ENCODE results near the gene TMEM200A. TPM values are rescaled to one million over a fixed set of nuclear protein-coding genes. Genes with fewer than 3 reads are reported as not detected.
"Not testable (repeated sequence)": the region's sequence is repeated elsewhere in the genome, so short reads cannot be mapped to it uniquely, and the experiment has no call there.

Gene TMEM200A
- 1 to 10 TPM; 2.6 to 3.1 TPM for total RNA-seq

DNA sequence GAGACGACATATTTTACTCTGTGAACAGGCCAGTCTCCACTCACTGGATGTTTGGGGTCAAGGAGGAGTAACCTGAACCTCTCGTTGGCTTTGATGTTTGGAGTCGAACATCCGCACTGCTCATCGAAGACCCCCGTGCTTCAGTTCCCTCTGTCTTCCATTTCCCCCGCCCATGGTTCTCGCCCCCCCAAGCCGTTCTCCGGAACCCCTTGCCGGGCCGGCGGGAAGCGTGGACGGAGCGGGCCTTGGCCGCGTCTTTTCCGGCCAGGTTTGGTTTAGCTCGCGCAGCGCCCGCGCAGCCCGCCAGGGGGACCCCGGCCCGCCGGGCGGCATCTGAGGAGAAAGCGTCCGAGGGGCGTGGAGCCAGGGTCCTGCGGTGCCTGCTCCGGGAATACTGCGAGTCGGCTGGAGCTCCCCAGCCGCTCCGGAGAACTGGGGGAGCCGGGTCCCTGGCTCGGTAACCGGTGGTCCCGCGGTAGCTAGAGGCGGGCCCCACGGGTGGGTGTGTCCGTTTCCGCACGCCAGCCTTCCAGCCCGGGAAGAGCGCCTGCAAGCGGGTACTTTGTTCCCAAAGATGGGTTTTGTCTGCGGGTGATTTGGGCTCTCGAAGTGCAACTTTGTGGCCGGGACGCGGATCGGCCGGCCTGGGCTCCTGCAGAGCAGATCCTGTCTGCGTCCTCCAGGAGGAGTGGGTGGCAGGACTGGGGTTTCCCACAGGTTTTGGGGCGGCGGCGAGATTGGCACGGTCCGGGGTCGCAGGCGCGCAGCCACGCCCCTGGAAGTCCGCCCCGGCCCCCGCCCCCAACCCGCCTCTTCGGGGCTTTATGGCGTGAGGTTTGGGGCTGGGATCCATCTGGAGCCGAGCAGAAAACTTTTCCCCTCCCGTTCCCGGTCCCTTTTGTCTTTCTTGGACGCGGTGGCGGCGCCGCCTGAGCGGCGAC, at the start of gene TMEM200A:
TSS of gene TMEM200A (plus strand) at position 852 of the 941 bp plus-strand sequence. CDS start 74,406 bp downstream, outside the sequence.
- Mint-ChIP-seq H3K9me3 (peaks cover 6% of the 10 kb centered on the region), H3K4me1 (peaks cover 19% of the 10 kb centered on the region), H3K27ac (no peak within 1 kb of the TSS), H3K36me3 (ENCODE audit: low read depth) (peaks cover 3% of the 10 kb centered on the region), H3K27me3 (peaks cover 48% of the 10 kb centered on the region), H3K4me3 (peak within 1 kb of the TSS; percentile 70)
- DNase-seq, result peak; percentile 47
- ChIA-PET CTCF (interaction anchor here (0.5 to 1.6 kb wide), 12 partner anchors 9 to 351 kb away, joined by 3 to 9 read pairs (median 3); no protein-coding TSS in a partner anchor), POLR2A (no interaction called here)

DNA sequence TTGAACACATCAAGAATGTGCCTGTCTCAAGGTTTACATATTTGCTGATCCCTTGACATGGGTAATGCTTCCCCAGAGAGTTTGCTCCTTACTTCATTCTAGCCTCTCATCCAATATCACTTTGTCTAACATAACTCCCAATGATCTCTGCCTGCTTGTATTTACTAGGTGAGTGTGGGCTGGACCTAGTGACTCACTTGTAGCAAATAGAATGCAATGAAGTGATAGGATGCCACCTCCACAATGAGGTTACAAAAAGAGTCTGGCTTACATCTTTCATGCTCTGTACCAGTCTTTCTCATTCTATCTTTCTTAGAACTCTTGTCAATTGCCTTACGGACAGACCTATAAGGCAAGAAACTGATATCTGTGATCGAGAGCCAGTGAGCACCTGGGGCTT, 44.9 kb upstream of the TMEM200A start:
- H3K4me1 Mint-ChIP-seq, result peaks cover 11% of the 10 kb centered on the region
- H3K27ac Mint-ChIP-seq, result no peak overlapping the region
- DNase-seq, result no peak
- no peak overlapping the region for H3K4me3 Mint-ChIP-seq
- POLR2A ChIA-PET, result no interaction called here
- H3K9me3 Mint-ChIP-seq, result no peaks in the 10 kb centered on the region
- peaks cover 13% of the 10 kb centered on the region for H3K27me3 Mint-ChIP-seq
- CTCF ChIA-PET, result interaction anchor here (1.0 kb wide), 1 partner anchor 10 kb away, joined by 4 read pairs; no protein-coding TSS in a partner anchor
- no peaks in the 10 kb centered on the region for H3K36me3 Mint-ChIP-seq (ENCODE audit: low read depth)

DNA sequence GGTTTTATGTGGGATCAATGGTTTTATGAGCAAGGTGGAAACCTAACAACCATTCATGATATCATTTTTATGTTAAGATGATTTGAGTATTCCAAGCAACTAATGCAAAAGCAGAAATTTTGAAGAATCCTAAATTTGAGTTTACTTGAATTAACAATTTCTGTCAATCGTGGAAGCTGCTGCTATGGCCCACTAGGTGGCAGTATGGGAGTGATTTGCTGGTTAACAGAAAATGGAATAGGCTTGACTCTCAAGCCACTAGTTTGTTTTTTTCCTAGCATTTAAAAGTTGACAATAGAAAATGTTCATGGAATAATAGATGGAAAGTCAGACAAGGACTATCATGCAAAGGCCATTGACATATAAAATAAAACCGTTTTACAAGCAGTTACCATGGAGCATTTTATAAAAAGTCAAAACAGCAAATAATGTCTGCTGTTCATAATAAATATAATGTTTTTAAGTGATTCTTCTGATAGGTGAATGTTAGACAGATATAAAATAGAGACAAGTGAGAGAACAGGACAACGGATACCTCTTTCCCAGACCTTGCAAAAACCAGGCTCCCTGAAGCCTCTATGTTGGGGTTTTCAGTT, 43.0 kb upstream of the TMEM200A start:
- peaks cover 11% of the 10 kb centered on the region for H3K4me1 Mint-ChIP-seq
- no peak overlapping the region for H3K27ac Mint-ChIP-seq
- H3K4me3 Mint-ChIP-seq, result no peak overlapping the region
- peak; percentile 66 for DNase-seq
- ChIA-PET CTCF (interaction anchor here (1.9 kb wide), 1 partner anchor 376 kb away, joined by 12 read pairs; no protein-coding TSS in a partner anchor), POLR2A (no interaction called here)
- H3K27me3 Mint-ChIP-seq, result peaks cover 15% of the 10 kb centered on the region
- H3K9me3 Mint-ChIP-seq, result no peaks in the 10 kb centered on the region
- no peaks in the 10 kb centered on the region for H3K36me3 Mint-ChIP-seq (ENCODE audit: low read depth)

DNA sequence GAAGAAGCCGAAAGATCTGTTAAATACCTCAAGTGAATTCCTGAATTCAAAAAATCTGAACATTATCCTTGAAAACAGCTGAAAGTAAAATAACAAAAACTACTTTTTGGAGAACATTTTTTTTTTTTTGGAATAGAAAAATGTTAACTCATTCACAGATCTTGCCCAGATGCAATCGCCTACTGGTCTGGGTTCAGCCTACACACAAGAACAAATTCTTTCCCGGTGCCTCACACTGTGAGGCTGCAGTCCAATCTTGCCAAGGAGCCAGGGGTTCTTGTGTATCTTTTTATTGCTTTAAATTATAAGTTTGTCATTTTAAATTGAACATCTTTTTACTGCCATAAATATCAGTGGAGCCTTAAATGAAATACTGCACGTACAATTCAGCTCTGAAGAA, 41.2 kb upstream of the TMEM200A start:
- CTCF ChIA-PET, result interaction anchor here (0.6 to 1.6 kb wide), 7 partner anchors 41 to 464 kb away, joined by 3 to 5 read pairs (median 4); partner anchors contain the start of gene TMEM200A
- peaks cover 1% of the 10 kb centered on the region for H3K9me3 Mint-ChIP-seq
- peaks cover 11% of the 10 kb centered on the region for H3K4me1 Mint-ChIP-seq
- H3K36me3 Mint-ChIP-seq (ENCODE audit: low read depth), result no peaks in the 10 kb centered on the region
- H3K4me3 Mint-ChIP-seq, result no peak overlapping the region
- H3K27ac Mint-ChIP-seq, result no peak overlapping the region
- DNase-seq, result no peak
- POLR2A ChIA-PET, result no interaction called here
- H3K27me3 Mint-ChIP-seq, result peaks cover 9% of the 10 kb centered on the region

DNA sequence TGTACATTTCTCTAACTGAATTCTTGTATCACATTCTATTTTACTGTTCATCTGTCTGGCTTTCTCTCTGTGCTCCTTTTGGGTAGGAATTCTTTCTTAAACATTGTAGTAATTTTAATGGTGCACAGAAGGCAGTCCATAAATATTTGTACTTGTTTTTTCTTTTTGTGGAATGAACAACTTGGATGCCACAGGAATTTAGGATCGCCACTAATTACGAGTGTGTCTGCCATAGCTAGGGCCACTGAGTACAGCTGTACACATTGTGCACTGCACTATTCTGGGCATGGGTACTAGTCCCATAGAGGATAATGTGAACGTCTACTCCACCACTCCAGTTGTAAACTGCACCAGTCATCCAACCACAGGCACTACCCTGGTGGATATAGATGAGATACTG, 39.3 kb upstream of the TMEM200A start:
- peaks cover 11% of the 10 kb centered on the region for H3K4me1 Mint-ChIP-seq
- peaks cover 4% of the 10 kb centered on the region for H3K27me3 Mint-ChIP-seq
- no peaks in the 10 kb centered on the region for H3K36me3 Mint-ChIP-seq (ENCODE audit: low read depth)
- DNase-seq, result no peak
- POLR2A ChIA-PET, result no interaction called here
- H3K27ac Mint-ChIP-seq, result no peak overlapping the region
- H3K9me3 Mint-ChIP-seq, result peaks cover 2% of the 10 kb centered on the region
- H3K4me3 Mint-ChIP-seq, result no peak overlapping the region
- CTCF ChIA-PET, result interaction anchor here (0.7 to 1.1 kb wide), 2 partner anchors 15 to 436 kb away, joined by 3 to 4 read pairs; no protein-coding TSS in a partner anchor

DNA sequence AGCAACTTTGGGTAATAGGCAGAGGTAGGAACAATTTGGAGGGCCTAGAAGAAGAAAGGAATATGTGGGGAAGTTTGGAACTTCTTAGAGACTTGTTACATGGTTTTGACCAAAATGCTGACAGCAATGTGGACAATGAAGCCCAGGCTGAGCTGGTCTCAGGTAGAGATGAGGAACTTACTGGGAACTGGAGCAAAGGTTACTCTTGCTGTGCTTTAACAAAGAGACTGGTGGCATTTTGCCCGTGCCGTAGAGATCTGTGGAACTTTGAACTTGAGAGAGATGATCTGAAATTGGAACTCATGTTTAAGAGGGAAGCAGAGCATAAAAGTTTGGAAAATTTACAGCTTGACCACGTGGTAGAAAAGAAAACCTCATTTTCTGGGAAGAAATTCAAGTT, 28.3 kb upstream of the TMEM200A start:
- no peaks in the 10 kb centered on the region for H3K36me3 Mint-ChIP-seq (ENCODE audit: low read depth)
- H3K9me3 Mint-ChIP-seq, result peaks cover 13% of the 10 kb centered on the region
- no peak overlapping the region for H3K27ac Mint-ChIP-seq
- no peak overlapping the region for H3K4me3 Mint-ChIP-seq
- POLR2A ChIA-PET, result no interaction called here
- no peak for DNase-seq
- CTCF ChIA-PET, result no interaction called here
- H3K27me3 Mint-ChIP-seq, result no peaks in the 10 kb centered on the region
- H3K4me1 Mint-ChIP-seq, result no peaks in the 10 kb centered on the region

DNA sequence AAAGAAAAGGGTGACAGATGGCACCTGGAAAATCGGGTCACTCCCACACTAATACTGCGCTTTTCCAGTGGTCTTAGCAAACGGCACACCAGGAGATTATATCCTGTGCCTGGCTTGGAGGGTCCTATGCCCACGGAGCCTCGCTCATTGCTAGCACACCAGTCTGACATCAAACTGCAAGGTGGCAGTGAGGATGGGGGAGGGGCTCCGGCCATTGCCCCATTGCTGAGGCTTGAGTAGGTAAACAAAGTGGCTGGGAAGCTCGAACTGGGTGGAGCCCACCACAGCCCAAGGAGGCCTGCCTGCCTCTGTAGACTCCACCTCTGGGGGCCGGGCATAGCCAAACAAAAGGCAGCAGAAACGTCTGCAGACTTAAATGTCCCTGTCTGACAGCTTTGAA, 19.5 kb upstream of the TMEM200A start:
- H3K4me1 Mint-ChIP-seq; H3K27ac Mint-ChIP-seq; H3K27me3 Mint-ChIP-seq; H3K9me3 Mint-ChIP-seq; CTCF ChIA-PET; H3K4me3 Mint-ChIP-seq; H3K36me3 Mint-ChIP-seq (ENCODE audit: low read depth); POLR2A ChIA-PET; DNase-seq: not testable (repeated sequence)

DNA sequence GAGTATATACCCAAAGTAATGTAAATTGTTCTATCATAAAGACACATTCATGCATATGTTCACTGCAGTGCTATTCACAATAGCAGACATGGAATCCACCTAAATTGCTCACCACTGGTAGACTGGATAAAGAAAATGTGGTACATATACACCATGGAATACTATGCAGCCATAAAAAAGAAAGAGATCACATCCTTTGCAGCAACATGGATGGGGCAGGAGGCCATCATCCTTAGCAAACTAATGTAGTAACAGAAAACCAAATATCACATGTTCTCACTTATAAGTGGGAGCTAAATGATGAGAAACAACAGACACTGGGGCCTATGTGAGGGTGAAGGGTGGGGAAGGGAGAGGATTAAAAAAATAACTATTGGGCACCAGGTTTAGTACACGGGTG, 11.5 kb upstream of the TMEM200A start:
- H3K36me3 Mint-ChIP-seq (ENCODE audit: low read depth), result no peaks in the 10 kb centered on the region
- ChIA-PET POLR2A (interaction anchor here (0.6 kb wide), 1 partner anchor 52 kb away, joined by 3 read pairs; no protein-coding TSS in a partner anchor), CTCF (interaction anchor here (1.4 kb wide), 1 partner anchor 363 kb away, joined by 3 read pairs; no protein-coding TSS in a partner anchor)
- H3K27ac Mint-ChIP-seq, result no peak overlapping the region
- no peak overlapping the region for H3K4me3 Mint-ChIP-seq
- H3K9me3 Mint-ChIP-seq, result no peaks in the 10 kb centered on the region
- H3K4me1 Mint-ChIP-seq, result no peaks in the 10 kb centered on the region
- no peak for DNase-seq
- peaks cover 11% of the 10 kb centered on the region for H3K27me3 Mint-ChIP-seq

DNA sequence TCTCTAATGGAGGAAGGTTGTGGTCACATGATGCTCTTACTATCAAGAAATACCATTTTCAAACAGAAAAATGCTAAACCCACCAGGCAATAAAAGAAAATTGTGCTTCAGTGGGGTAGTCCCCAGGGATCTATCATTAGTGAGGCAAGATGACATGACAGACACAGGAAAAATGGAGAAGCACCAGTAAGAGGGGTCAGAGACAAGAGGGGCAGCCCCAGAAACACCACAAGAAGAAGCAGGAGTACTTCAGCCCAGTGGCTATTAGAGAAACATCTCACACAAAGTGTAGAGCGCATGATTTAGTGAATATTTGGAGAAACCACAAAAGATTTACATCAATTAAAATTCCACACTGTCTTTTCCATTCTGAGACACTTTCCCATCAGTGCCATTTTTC, 10.2 kb upstream of the TMEM200A start:
- peaks cover 8% of the 10 kb centered on the region for H3K9me3 Mint-ChIP-seq
- no peaks in the 10 kb centered on the region for H3K36me3 Mint-ChIP-seq (ENCODE audit: low read depth)
- POLR2A ChIA-PET, result no interaction called here
- H3K27ac Mint-ChIP-seq, result no peak overlapping the region
- H3K4me1 Mint-ChIP-seq, result no peaks in the 10 kb centered on the region
- DNase-seq, result no peak
- peaks cover 16% of the 10 kb centered on the region for H3K27me3 Mint-ChIP-seq
- CTCF ChIA-PET, result interaction anchor here (1.4 kb wide), 1 partner anchor 362 kb away, joined by 3 read pairs; no protein-coding TSS in a partner anchor
- H3K4me3 Mint-ChIP-seq, result no peak overlapping the region

DNA sequence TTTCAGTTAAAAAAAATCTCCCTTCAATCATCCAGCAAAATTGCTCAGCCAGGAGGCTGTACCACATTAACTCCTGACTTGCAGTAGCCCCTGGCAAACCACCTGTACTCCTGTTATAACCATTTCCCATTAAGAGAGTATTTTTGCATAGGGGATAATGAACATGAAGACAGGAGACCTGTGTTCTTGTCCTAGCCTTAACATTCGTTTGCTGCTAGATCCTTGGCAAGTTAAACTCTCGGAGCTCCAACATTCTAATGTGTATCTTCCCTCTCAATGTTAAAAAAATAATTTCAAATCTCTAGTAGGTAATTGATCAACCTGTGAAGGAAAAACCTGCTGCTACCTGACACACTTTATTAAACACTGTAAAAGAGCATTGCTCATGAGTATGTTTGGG, 8.4 kb upstream of the TMEM200A start:
- no peak overlapping the region for H3K27ac Mint-ChIP-seq
- no peaks in the 10 kb centered on the region for H3K4me1 Mint-ChIP-seq
- ChIA-PET CTCF (interaction anchor here (1.4 kb wide), 1 partner anchor 8 kb away, joined by 3 read pairs; the partner anchor contains the start of gene TMEM200A), POLR2A (no interaction called here)
- H3K4me3 Mint-ChIP-seq, result no peak overlapping the region
- no peak for DNase-seq
- peaks cover 13% of the 10 kb centered on the region for H3K9me3 Mint-ChIP-seq
- H3K36me3 Mint-ChIP-seq (ENCODE audit: low read depth), result no peaks in the 10 kb centered on the region
- peaks cover 16% of the 10 kb centered on the region for H3K27me3 Mint-ChIP-seq

DNA sequence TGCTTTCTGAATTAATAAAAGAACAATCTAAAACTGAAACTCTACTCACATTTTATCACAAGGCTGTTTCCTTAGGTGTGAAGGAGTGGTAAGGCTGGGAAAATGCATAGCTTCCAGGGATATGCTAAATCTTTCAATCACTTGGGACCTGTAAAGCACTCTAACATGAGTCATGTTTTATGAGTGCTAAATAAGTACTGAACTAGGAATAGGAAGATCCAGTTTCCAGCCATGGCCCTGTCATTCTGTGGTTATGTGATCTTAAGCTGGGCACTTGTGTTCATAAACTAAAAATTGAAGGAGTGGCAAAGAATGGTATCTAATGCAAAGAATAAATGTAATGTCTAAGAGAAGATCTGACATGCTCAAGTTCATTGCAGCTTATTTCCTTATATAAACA, 6.1 kb upstream of the TMEM200A start:
- H3K36me3 Mint-ChIP-seq (ENCODE audit: low read depth), result no peaks in the 10 kb centered on the region
- H3K4me1 Mint-ChIP-seq, result peaks cover 5% of the 10 kb centered on the region
- H3K9me3 Mint-ChIP-seq, result peaks cover 13% of the 10 kb centered on the region
- ChIA-PET POLR2A (no interaction called here), CTCF (no interaction called here)
- peaks cover 29% of the 10 kb centered on the region for H3K27me3 Mint-ChIP-seq
- no peak overlapping the region for H3K27ac Mint-ChIP-seq
- DNase-seq, result no peak
- H3K4me3 Mint-ChIP-seq, result no peak overlapping the region

DNA sequence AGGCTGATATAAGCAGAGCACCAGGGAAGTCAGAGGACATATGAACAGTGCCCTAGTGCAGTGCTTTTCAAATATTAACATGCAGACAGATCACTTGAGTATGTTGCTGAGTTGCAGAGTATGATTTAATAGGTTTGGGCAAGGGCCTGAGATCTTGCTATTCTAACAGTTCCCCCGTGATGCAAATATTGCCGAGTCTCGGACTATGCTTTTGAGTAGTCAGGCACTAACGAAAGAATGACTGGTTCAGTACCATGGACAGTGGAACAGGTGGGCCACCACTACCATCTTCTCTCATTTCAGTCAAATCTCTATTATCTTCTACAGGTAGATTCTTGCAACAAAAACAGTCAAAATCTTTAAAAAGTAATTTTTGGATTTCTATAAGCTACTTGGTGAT, 3.7 kb upstream of the TMEM200A start:
- CTCF ChIA-PET, result no interaction called here
- H3K27ac Mint-ChIP-seq, result no peak overlapping the region
- POLR2A ChIA-PET, result no interaction called here
- H3K4me3 Mint-ChIP-seq, result no peak overlapping the region
- H3K9me3 Mint-ChIP-seq, result peaks cover 13% of the 10 kb centered on the region
- DNase-seq, result peak; percentile 42
- peaks cover 17% of the 10 kb centered on the region for H3K4me1 Mint-ChIP-seq
- peaks cover 3% of the 10 kb centered on the region for H3K36me3 Mint-ChIP-seq (ENCODE audit: low read depth)
- peaks cover 31% of the 10 kb centered on the region for H3K27me3 Mint-ChIP-seq

DNA sequence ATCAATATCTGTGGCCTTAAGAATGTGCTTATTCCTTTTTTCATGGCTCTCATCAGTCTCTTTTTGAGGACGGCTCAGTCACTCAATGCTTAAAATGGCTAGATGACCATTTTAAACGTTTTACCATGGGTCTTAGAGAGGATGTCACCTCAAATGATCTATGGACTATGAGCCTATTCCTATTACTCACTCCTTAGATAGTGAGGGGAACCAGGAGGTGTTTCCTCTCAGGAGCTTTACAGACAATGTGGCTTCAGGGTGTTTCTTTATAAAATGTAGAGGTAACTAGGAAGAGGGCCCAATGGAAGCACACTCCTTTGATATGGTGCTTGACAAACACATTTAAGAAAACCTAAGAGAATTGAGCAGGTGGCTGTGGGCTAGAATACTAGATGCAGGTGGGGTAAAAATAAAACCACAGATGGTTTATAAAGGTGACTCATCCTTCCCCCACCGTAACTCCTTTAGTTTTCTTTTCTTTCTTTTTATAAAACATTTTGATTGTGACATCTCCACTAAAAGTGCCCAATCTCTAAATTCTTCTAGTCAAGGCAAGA, 1.5 kb upstream of the TMEM200A start:
- Mint-ChIP-seq H3K4me3 (peak overlapping the region; percentile 70), H3K9me3 (peaks cover 13% of the 10 kb centered on the region), H3K36me3 (ENCODE audit: low read depth) (peaks cover 3% of the 10 kb centered on the region), H3K4me1 (peaks cover 19% of the 10 kb centered on the region), H3K27me3 (peaks cover 43% of the 10 kb centered on the region), H3K27ac (no peak overlapping the region)
- ChIA-PET POLR2A (no interaction called here), CTCF (no interaction called here)
- no peak for DNase-seq
